Measurements from ENCODE around the gene SCFD1.
"Not testable (repeated sequence)": the region's sequence is repeated elsewhere in the genome, so short reads cannot be mapped to it uniquely, and the experiment has no call there.

Gene SCFD1

GRCh38 chr14:30621940-30622830 is at the start of gene SCFD1:
Gene SCFD1, plus strand, starts transcription at chr14:30622319. Its CDS starts 20 bp downstream, at chr14:30622339.
- DNase-seq (ENCODE audit: low spot score): peak; percentile 94

GRCh38 chr14:30572771-30573170 is 49.3 kb upstream of the SCFD1 start:
- no peak for DNase-seq (ENCODE audit: low spot score)

GRCh38 chr14:30573226-30573814 is 48.8 kb upstream of the SCFD1 start:
- DNase-seq (ENCODE audit: low spot score): no peak

- DNase-seq (ENCODE audit: low spot score): no peak
Observed at GRCh38 chr14:30573966-30574365, 48.2 kb upstream of the SCFD1 start.

GRCh38 chr14:30574777-30575176 is 47.3 kb upstream of the SCFD1 start:
- DNase-seq (ENCODE audit: low spot score): not testable (repeated sequence)

GRCh38 chr14:30576333-30576732 is 45.8 kb upstream of the SCFD1 start:
- DNase-seq (ENCODE audit: low spot score): not testable (repeated sequence)

GRCh38 chr14:30580616-30581282 is 41.4 kb upstream of the SCFD1 start:
- DNase-seq (ENCODE audit: low spot score): no peak

GRCh38 chr14:30581283-30581625 is 40.9 kb upstream of the SCFD1 start:
- no peak for DNase-seq (ENCODE audit: low spot score)

- no peak for DNase-seq (ENCODE audit: low spot score)
Observed at GRCh38 chr14:30582376-30582775, 39.7 kb upstream of the SCFD1 start.

- no peak for DNase-seq (ENCODE audit: low spot score)
Observed at GRCh38 chr14:30584058-30584630, 38.0 kb upstream of the SCFD1 start.

- no peak for DNase-seq (ENCODE audit: low spot score)
Observed at GRCh38 chr14:30585204-30585603, 36.9 kb upstream of the SCFD1 start.

GRCh38 chr14:30587141-30587540 is 35.0 kb upstream of the SCFD1 start:
- DNase-seq (ENCODE audit: low spot score): no peak

GRCh38 chr14:30588873-30589272 is 33.2 kb upstream of the SCFD1 start:
- no peak for DNase-seq (ENCODE audit: low spot score)

GRCh38 chr14:30596935-30597334 is 25.2 kb upstream of the SCFD1 start:
- DNase-seq (ENCODE audit: low spot score): no peak

- no peak for DNase-seq (ENCODE audit: low spot score)
Observed at GRCh38 chr14:30597504-30597903, 24.6 kb upstream of the SCFD1 start.

- DNase-seq (ENCODE audit: low spot score): no peak
Observed at GRCh38 chr14:30600922-30601918, 20.9 kb upstream of the SCFD1 start.

- no peak for DNase-seq (ENCODE audit: low spot score)
Observed at GRCh38 chr14:30603402-30603801, 18.7 kb upstream of the SCFD1 start.

GRCh38 chr14:30604696-30605095 is 17.4 kb upstream of the SCFD1 start:
- DNase-seq (ENCODE audit: low spot score): not testable (repeated sequence)

- no peak for DNase-seq (ENCODE audit: low spot score)
Observed at GRCh38 chr14:30607156-30607780, 14.9 kb upstream of the SCFD1 start.

- no peak for DNase-seq (ENCODE audit: low spot score)
Observed at GRCh38 chr14:30608533-30609006, 13.5 kb upstream of the SCFD1 start.

Data from D341Med (cell line).